ENCODE measurements around the gene DCLK2. TPM values are rescaled to one million over a fixed set of nuclear protein-coding genes. Genes with fewer than 3 reads are reported as not detected.

The DCLK2 gene
- total RNA-seq, 1 donor: 13.0 TPM

GRCh38 chr4:150261571-150261970 is 183.3 kb downstream of the DCLK2 start:
- no peak for TF ChIP-seq CTCF (IDR thresholded peaks at IDR 0.05; ENCODE audit: insufficient read depth, low read depth, low read length)
- DNase-seq (ENCODE audit: low read depth): no peak
- no peak overlapping the region for H3K4me3 ChIP-seq (ENCODE audit: low read depth, low read length)

GRCh38 chr4:150262611-150263010 is 184.4 kb downstream of the DCLK2 start:
- no peak for TF ChIP-seq CTCF (IDR thresholded peaks at IDR 0.05; ENCODE audit: insufficient read depth, low read depth, low read length)
- H3K4me3 ChIP-seq (ENCODE audit: low read depth, low read length): no peak overlapping the region
- DNase-seq (ENCODE audit: low read depth): no peak

- H3K4me3 ChIP-seq (ENCODE audit: low read depth, low read length): no peak overlapping the region
- DNase-seq (ENCODE audit: low read depth): peak; percentile 29
- TF ChIP-seq CTCF (IDR thresholded peaks at IDR 0.05; ENCODE audit: insufficient read depth, low read depth, low read length): no peak
Measured at GRCh38 chr4:150264595-150265161, 186.4 kb downstream of the DCLK2 start.

- no peak for TF ChIP-seq CTCF (IDR thresholded peaks at IDR 0.05; ENCODE audit: insufficient read depth, low read depth, low read length)
- no peak for DNase-seq (ENCODE audit: low read depth)
- H3K4me3 ChIP-seq (ENCODE audit: low read depth, low read length): no peak overlapping the region
Measured at GRCh38 chr4:150265806-150266205, 187.6 kb downstream of the DCLK2 start.

GRCh38 chr4:150268444-150268843 is 190.2 kb downstream of the DCLK2 start:
- peak; percentile 44 for DNase-seq (ENCODE audit: low read depth)
- H3K4me3 ChIP-seq (ENCODE audit: low read depth, low read length): no peak overlapping the region
- TF ChIP-seq CTCF (IDR thresholded peaks at IDR 0.05; ENCODE audit: insufficient read depth, low read depth, low read length): no peak

- no peak for DNase-seq (ENCODE audit: low read depth)
- TF ChIP-seq CTCF (IDR thresholded peaks at IDR 0.05; ENCODE audit: insufficient read depth, low read depth, low read length): no peak
- H3K4me3 ChIP-seq (ENCODE audit: low read depth, low read length): no peak overlapping the region
Measured at GRCh38 chr4:150278206-150278605, 200.0 kb downstream of the DCLK2 start.

All from fibroblast of villous mesenchyme (primary cell).